Stimulated activated naive CD4-positive, alpha-beta T cell (primary cell): ENCODE results near the gene TPRA1.

Source experiments
- DNase-seq, 6 experiments: peaks; one replicate each; lab custom pipeline; 2025; lab: John Stamatoyannopoulos, UW

The TPRA1 gene

GRCh38 chr3:127560051-127560787 lies 30.3 kb downstream of the TPRA1 start:
- DNase-seq: peak in 2 of 6 experiments; percentile 12 to 14

GRCh38 chr3:127556565-127556964 lies 34.0 kb downstream of the TPRA1 start:
- no peak for DNase-seq

DNA sequence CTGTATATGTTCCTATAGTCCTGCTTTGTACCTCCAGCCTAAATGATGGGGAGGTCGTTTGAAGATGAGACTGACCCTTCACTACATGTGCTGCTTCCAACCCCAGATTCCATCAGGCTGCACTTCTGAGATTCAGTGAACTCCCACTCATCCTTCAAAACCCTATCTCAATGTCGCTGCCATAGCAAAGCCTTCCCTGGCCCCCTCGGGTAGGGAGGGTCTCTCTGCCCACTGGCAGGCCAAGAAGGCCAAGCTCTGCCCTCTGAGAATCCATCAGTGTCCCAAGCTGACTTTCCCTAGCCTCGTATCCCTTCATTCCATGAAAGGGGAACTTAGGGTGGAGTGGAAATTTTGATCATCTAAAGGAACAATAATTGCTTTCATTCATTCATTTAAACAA lies 35.4 kb downstream of the TPRA1 start:
- no peak for DNase-seq

DNA sequence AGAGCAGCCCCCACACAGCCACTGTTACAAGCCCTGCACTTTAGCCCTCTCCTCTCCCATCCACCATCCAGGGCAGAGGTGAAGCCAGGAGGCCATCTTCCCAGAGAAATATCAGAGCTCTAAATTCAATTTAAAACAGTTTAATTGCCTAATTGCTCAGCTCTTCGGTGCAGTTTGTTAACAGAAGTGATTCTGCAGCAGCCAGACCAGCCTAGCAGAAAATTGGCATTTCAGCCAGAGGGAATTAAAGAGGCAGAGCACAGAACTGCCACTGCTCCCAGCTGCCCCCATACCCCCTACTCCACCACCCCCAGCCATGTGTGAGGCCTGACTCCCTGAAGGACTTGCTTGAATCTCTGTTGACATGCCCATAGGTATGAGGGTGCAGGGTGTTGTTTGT lies 38.5 kb downstream of the TPRA1 start:
- DNase-seq: no peak

DNA sequence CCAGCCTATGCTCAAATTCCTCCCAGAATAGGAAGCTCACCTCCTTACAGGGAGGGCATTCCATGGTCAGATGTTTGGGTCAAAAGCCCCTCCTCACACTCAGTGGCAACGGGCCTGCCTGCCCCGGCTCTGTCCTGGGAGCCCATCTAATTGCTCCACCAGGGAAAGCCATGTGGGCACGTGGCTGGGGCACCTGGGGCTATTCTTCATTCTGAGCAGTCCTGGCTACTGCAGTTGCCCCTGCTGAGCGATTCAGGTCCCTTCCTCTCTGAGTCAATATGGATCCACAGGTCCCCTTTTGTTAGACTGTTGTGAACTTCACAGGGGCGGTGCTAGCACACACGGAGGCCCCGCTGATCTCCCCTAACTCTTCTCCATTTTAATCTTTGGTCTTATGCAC lies 39.4 kb downstream of the TPRA1 start:
- DNase-seq: no peak

DNA sequence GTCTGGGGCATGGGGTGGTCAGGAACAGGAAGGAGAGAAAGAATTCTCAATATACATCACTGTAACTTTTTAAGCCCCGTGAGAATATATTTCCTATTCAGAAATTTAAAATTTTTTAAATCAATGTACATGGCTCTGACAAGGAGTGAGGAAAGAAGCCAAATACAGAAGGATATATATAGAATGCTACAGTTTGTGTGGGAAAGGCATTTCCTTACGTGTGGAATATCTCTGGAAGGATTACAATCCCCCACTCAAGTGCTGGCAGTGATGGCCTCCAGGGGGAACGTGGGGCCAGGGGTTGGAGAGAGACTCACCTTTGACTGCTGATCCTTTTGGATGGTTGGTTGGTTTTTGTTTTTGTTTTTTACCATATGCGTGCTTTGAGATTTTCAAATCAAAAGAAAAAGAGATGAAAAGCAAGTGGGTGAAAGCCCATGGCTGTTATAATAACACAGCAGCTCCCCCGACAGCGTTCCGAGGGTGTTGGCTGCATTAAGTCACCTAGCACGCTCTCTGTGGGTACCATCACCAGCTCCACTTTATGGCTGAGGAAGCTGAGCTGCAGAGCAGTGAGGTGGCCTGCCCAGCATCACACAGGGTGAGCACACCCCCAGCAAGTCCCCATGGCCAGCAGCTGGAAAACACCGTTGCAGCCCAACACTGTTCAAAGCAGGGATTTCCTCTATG lies 39.9 kb downstream of the TPRA1 start:
- no peak for DNase-seq

DNA sequence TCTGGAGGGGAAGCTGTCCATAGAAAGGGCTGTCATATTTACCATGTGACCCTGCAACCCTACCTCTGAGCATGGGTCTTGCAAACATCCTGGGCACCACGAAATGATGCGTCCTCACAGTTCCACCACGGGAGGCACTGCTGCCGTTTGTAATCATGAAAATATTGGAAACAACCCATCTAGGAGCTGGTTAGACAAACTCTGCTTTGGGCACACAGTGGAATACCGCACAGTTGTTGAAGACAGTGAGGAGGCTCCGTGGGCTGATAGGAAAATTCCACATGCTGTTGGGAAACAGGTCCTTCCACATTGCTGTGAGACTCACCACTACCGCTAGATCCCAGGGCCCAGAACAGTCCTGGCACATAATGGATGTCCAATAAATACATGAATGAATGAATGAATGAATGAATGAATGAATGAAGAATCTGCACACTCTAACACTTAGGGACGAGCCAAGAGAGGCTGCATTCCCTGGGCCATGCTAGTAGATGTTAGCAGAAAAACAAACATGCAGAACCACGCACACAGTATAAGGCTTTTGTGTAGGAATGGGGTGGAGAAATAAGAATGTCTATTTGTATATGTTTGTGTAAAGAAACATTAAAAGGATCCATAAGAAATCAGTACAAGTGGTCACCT lies 40.6 kb downstream of the TPRA1 start:
- no peak for DNase-seq

- peak; percentile 41 to 78 (median 69) for DNase-seq
Measured at GRCh38 chr3:127547761-127548605, 42.5 kb downstream of the TPRA1 start.

DNA sequence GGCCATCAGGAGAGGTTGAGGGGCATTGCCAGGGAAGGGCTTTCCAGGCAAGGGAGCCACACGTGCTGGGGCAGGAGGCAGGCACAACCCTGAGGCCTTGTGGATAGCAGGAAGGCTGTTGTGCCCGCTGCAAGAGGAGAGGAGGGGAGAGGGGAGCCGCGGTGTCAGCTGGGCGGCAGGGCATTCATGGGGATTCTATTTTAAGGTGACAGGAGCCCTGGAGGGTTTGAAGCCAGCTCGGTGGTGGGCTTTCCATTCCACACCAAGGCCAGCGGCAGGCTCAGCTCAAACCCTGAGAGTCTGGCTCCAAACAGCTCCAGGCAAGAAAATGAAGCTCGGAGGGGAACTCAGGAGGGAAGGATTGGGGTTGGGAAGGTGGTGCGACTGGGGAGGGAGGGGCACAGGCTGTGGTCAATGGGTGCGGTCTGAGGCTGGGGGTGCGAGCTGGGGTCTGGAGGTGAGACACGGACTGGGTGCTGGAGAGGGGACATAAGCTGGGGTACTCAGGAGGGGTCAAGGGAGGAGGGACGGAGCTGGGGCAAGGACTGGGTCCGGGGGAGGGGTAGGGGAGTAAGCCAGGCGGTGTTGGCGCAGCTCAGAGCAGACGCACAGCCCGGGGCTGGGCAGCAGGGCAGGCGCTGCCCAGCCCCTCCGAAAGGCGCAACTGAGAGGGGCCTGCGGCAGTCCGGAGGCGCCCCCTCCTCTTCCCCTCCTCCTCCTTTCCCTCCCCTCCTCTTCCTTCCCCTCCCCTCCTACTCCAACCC lies 43.4 kb downstream of the TPRA1 start:
- peak in 2 of 6 experiments; percentile 10 to 12 for DNase-seq

DNA sequence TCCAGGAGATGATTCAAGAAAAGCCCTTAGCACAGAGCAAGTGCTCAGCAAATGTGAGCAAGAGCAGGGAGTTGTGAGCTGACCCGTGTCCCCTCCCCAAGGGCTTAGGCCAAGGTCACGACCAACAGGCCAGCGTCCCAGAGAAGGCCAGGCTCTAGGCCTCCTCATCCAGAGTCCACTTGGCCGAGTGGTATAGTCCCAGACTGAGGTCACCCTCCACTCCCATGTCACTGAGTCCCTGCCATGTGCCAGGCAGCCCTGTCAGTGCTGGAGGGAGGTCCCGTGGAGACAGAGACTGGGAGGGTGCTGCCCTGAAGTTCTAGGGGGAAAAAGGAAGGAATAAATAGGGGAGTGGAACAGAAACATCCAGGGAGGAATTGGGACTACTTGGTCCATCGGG lies 44.0 kb downstream of the TPRA1 start:
- DNase-seq: no peak

DNA sequence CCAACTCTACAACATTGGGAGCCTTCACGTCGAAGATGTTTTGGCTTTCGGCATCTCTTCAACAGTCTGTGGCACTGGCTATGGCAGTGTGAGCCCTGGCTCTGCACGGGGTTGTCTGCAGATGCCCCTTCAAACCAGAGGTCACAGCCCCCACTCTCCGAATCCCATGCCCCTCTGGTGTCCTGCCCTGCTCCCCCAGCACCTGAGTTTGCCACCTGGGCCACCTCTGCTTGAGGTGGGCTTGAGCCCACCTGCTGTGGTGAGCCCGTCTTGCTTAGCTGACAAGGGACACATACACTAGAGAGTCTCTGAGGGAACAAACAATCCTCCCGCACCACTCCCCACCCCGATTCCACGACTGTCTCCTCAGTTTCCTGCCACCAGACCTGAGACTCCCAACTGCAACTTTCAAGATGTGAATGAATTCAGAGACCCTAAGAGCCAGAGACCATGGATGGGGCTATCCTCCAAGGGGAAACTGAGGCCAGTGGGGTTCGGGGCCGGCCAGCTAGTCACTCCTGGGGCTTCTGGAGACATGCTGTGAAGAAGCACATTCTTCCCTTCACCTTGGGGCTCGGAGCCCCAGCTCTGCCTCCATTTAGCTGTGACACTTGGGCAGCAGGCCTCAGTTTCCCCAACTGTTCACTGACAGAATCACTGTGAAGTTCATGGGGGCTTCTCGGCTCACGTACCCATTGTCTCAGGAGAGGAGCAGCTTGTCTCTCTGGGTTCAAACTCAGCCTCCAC lies 44.6 kb downstream of the TPRA1 start:
- DNase-seq: no peak

- DNase-seq: no peak
Measured at GRCh38 chr3:127545216-127545615, 45.3 kb downstream of the TPRA1 start.

DNA sequence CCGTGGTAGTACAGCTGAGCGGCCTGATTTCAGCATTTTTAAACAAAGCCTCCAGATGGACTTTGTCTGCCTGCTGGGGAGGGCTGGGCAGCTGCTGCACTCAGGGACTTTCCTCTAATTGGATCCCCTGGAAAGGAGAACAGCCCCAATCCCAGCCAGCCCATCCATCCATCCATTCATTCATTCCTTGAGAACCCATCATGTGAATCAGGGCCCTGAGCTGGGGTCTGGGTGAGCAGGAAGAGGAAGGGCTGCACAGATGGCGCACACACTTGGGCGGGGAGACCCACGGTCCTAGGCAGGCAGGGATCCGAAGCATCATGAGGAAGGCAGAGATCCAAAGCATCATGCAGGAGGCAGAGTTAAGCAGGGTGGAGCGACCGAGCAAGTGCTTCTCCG lies 45.7 kb downstream of the TPRA1 start:
- DNase-seq: no peak

GRCh38 chr3:127544192-127544802 lies 46.2 kb downstream of the TPRA1 start:
- DNase-seq: peak in 5 of 6 experiments; percentile 22 to 61 (median 45)

DNA sequence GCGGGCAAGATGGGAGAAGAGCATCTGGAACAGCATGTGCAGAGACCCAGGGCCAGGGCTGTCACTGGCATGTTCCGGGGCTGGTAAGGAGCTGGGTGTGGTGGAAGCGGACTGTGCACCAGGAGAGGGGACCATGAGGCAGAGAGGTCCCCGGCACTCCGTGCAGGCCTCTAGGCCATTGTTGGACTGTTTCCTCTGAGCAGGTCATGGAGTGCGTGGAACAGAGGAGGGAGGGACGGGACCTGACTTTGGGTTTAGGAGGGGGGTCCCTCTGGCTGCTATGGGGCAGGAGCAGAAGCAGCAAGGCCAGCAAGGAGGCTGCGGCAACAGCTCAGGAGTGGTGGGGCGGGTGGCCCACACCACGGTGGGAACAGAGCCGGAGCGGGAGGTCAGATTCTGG lies 47.1 kb downstream of the TPRA1 start:
- DNase-seq: no peak

GRCh38 chr3:127542441-127542952 lies 48.0 kb downstream of the TPRA1 start:
- DNase-seq: no peak

- no peak for DNase-seq
Measured at GRCh38 chr3:127541320-127541719, 49.2 kb downstream of the TPRA1 start.

- DNase-seq: no peak
Measured at GRCh38 chr3:127539366-127540060, 51.0 kb downstream of the TPRA1 start.

- DNase-seq: no peak
Measured at GRCh38 chr3:127538569-127538968, 52.0 kb downstream of the TPRA1 start.
